Heart left ventricle (tissue), 13 donors: ENCODE data around the gene OXA1L.

Source experiments
- POLR2A ChIP-seq, 2 donors: fragments of 450-650 bp; IDR thresholded peaks; one replicate each; pipeline ENCODE4 v1.6.1; 2017; ENCODE audit warnings: antibody characterized with exemption in 2 of 2, mild to moderate bottlenecking in 2 of 2, moderate library complexity in 2 of 2
- TF ChIP-seq, protein P1 (sequence below), 12 donors: fragments of 200-600 bp; sonication (generic) in 4 of 12; IDR thresholded peaks; one replicate each; pipeline versions ENCODE4 v1.5.0 to v1.8.0; 2018 to 2022; ENCODE audit warnings: antibody characterized with exemption in 12 of 12, mild to moderate bottlenecking in 5 of 12
- donor health status: ischemic (EF 13 %, LVEDD 7.1; RV severe dilation, severe dysfunction).
- donor health status: DM: no; HTN: yes; CAD: no.
- donor health status: DM: no; HTN: no; CAD: no.
- donor health status: ischemic (EF 25% LVEDD 6.9; RV normal size, moderate dysfunction).
- donor health status: ischemic (EF 25% LVEDD 5.7; RV mildly dilated, moderate dysfunction).
- donor health status: ischemic (EF 35%, LVEDD 5.7; RV mildly dilated, moderate dysfunction).
- donor health status: nonischemic (EF 11% LVEDD 7.7; RV severe dilation, severe dysfunction).
- donor health status: DM: yes; HTN: yes; CAD: no.
- donor health status: PGD.
- donor health status: ischemic (EF 29% LVEDD 5.4; RV normal size, mild dysfunction).
- donor health status: nonischemic (EF 23%, LVEDD 6.1; RV moderate dilation, normal function).

DNA sequence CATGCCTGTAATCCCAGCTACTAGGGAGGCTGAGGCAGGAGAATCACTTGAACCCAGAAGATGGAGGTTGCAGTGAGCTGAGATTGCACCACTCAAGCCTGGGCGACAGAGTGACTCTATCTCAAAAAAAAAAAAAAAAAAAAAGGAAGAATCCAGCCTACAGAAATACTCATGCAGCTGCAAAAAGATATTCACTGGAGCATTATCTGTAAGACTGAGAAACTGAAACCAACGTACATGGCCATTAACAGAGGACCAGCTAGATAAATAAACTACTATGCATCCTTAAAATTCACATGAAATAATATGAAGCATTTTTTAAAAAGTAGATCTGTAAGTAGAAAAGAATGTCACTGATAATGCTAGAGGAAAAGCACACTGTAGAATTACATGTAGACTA, 45.2 kb downstream of the OXA1L start:
- no peak for TF ChIP-seq POLR2A (IDR thresholded peaks at IDR 0.05)
- TF ChIP-seq, protein P1, sequence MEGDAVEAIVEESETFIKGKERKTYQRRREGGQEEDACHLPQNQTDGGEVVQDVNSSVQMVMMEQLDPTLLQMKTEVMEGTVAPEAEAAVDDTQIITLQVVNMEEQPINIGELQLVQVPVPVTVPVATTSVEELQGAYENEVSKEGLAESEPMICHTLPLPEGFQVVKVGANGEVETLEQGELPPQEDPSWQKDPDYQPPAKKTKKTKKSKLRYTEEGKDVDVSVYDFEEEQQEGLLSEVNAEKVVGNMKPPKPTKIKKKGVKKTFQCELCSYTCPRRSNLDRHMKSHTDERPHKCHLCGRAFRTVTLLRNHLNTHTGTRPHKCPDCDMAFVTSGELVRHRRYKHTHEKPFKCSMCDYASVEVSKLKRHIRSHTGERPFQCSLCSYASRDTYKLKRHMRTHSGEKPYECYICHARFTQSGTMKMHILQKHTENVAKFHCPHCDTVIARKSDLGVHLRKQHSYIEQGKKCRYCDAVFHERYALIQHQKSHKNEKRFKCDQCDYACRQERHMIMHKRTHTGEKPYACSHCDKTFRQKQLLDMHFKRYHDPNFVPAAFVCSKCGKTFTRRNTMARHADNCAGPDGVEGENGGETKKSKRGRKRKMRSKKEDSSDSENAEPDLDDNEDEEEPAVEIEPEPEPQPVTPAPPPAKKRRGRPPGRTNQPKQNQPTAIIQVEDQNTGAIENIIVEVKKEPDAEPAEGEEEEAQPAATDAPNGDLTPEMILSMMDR (IDR thresholded peaks at IDR 0.05) = no peak
